GM18519 (cell line): ENCODE results near the gene MAPK1IP1L.
"Not testable (repeated sequence)": the region's sequence is repeated elsewhere in the genome, so short reads cannot be mapped to it uniquely, and the experiment has no call there.

Experiments used
- ATAC-seq: cut with Tn5 transposase; IDR thresholded peaks from one replicate; pipeline ENCODE4 v1.9.1; 2021; ENCODE audit warnings: mild to moderate bottlenecking, moderate library complexity; ENCODE audit not compliant: unreplicated experiment, low FRiP score

Gene MAPK1IP1L

GRCh38 chr14:55053500-55053899, 2.1 kb downstream of the MAPK1IP1L start:
- no peak for ATAC-seq

- ATAC-seq = no peak
These were observed 2.7 kb downstream of the MAPK1IP1L start for GRCh38 chr14:55054098-55054497.

- no peak for ATAC-seq
These were observed 6.5 kb downstream of the MAPK1IP1L start for GRCh38 chr14:55057919-55058318.

GRCh38 chr14:55059333-55059732, 7.9 kb downstream of the MAPK1IP1L start:
- no peak for ATAC-seq

- no peak for ATAC-seq
These were observed 11.3 kb downstream of the MAPK1IP1L start for GRCh38 chr14:55062517-55063351.

- ATAC-seq = not testable (repeated sequence)
These were observed 13.4 kb downstream of the MAPK1IP1L start for GRCh38 chr14:55064896-55065295.

- ATAC-seq = no peak
These were observed 14.0 kb downstream of the MAPK1IP1L start for GRCh38 chr14:55065411-55065810.

GRCh38 chr14:55066223-55066622, 14.8 kb downstream of the MAPK1IP1L start:
- ATAC-seq = no peak

- no peak for ATAC-seq
These were observed 19.5 kb downstream of the MAPK1IP1L start for GRCh38 chr14:55070981-55071411.

- peak; percentile 32 for ATAC-seq
These were observed 20.6 kb downstream of the MAPK1IP1L start for GRCh38 chr14:55071870-55072640.

GRCh38 chr14:55073856-55074255, 22.4 kb downstream of the MAPK1IP1L start:
- ATAC-seq = no peak

GRCh38 chr14:55074662-55075061, 23.2 kb downstream of the MAPK1IP1L start:
- peak; percentile 37 for ATAC-seq

GRCh38 chr14:55075628-55076175, 24.3 kb downstream of the MAPK1IP1L start:
- no peak for ATAC-seq

GRCh38 chr14:55077170-55078151, 26.0 kb downstream of the MAPK1IP1L start:
- no peak for ATAC-seq

- not testable (repeated sequence) for ATAC-seq
These were observed 28.5 kb downstream of the MAPK1IP1L start for GRCh38 chr14:55079961-55080360.

GRCh38 chr14:55084401-55085059, 33.1 kb downstream of the MAPK1IP1L start:
- ATAC-seq = no peak

- no peak for ATAC-seq
These were observed 33.7 kb downstream of the MAPK1IP1L start for GRCh38 chr14:55085060-55085660.

GRCh38 chr14:55086938-55087337, 35.5 kb downstream of the MAPK1IP1L start:
- ATAC-seq = no peak

- ATAC-seq = no peak
These were observed 36.9 kb downstream of the MAPK1IP1L start for GRCh38 chr14:55088356-55088755.
